ENCODE results near the gene TBC1D10B. TPM values are rescaled to one million over a fixed set of nuclear protein-coding genes. Genes with fewer than 3 reads are reported as not detected.
"Not testable (repeated sequence)": the region's sequence is repeated elsewhere in the genome, so short reads cannot be mapped to it uniquely, and the experiment has no call there.

Gene TBC1D10B
- total and polyA plus RNA-seq, 7 donors = 24.5 to 50.0 (median 31.6) TPM

GRCh38 chr16:30350134-30350871 is 20.0 kb downstream of the TBC1D10B start:
- Histone ChIP-seq H3K4me1 (peaks cover 30% of the 10 kb centered on the region), H3K27me3 (ENCODE audit: insufficient read depth in 3 of 3, low read length in 2 of 3) (no peaks in the 10 kb centered on the region), H3K36me3 (ENCODE audit: insufficient read depth in 1 of 2, low read depth in 1 of 2) (peaks cover 0 to 42% of the 10 kb centered on the region in 2 donors), H3K9me3 (no peaks in the 10 kb centered on the region), H3K27ac (peak overlapping the region; percentile 97), H3K4me3 (no peak overlapping the region)
- TF ChIP-seq CTCF (IDR thresholded peaks at IDR 0.05) = no peak
- no peak for ATAC-seq
- WGBS, 3 donors = 76 to 86% (median 77%) methylated on average over 3 of the region's 3 CpGs
- no peak for DNase-seq
- intact Hi-C loops (cut with DNase I) = no loop called here

GRCh38 chr16:30349675-30350074 is 20.6 kb downstream of the TBC1D10B start:
- Histone ChIP-seq H3K4me1 (peaks cover 30% of the 10 kb centered on the region), H3K27ac (no peak overlapping the region), H3K4me3 (no peak overlapping the region), H3K36me3 (ENCODE audit: insufficient read depth in 1 of 2, low read depth in 1 of 2) (peaks cover 0 to 42% of the 10 kb centered on the region in 2 donors), H3K9me3 (no peaks in the 10 kb centered on the region), H3K27me3 (ENCODE audit: insufficient read depth in 3 of 3, low read length in 2 of 3) (no peaks in the 10 kb centered on the region)
- ATAC-seq (no peak), DNase-seq (peak in 1 of 2 donors; percentile 35)
- intact Hi-C loops (cut with DNase I) = no loop called here
- WGBS, 3 donors = 75 to 87% (median 85%) methylated on average over 3 of the region's 3 CpGs
- TF ChIP-seq CTCF (IDR thresholded peaks at IDR 0.05) = no peak

- 91 to 93% (median 92%) methylated on average over 7 of the region's 7 CpGs for WGBS, 3 donors
- no peaks in the 10 kb centered on the region for H3K9me3 ChIP-seq
- H3K27ac ChIP-seq = no peak overlapping the region
- TF ChIP-seq CTCF (IDR thresholded peaks at IDR 0.05) = no peak
- peaks cover 0 to 42% of the 10 kb centered on the region in 2 donors for H3K36me3 ChIP-seq (ENCODE audit: insufficient read depth in 1 of 2, low read depth in 1 of 2)
- no peaks in the 10 kb centered on the region for H3K27me3 ChIP-seq (ENCODE audit: insufficient read depth in 3 of 3, low read length in 2 of 3)
- H3K4me3 ChIP-seq = no peak overlapping the region
- H3K4me1 ChIP-seq = peaks cover 22% of the 10 kb centered on the region
- intact Hi-C loops (cut with DNase I) = no loop called here
- no peak for ATAC-seq
- no peak for DNase-seq
Measured at GRCh38 chr16:30348929-30349328, 21.4 kb downstream of the TBC1D10B start.

- H3K4me1 ChIP-seq = peaks cover 18% of the 10 kb centered on the region
- no peaks in the 10 kb centered on the region for H3K9me3 ChIP-seq
- 91 to 95% (median 95%) methylated on average over 8 of the region's 8 CpGs for WGBS, 3 donors
- intact Hi-C loops (cut with DNase I) = no loop called here
- no peaks in the 10 kb centered on the region for H3K27me3 ChIP-seq (ENCODE audit: insufficient read depth in 3 of 3, low read length in 2 of 3)
- no peak for TF ChIP-seq CTCF (IDR thresholded peaks at IDR 0.05)
- ATAC-seq (no peak), DNase-seq (no peak)
- no peak overlapping the region for H3K4me3 ChIP-seq
- peaks cover 0 to 34% of the 10 kb centered on the region in 2 donors for H3K36me3 ChIP-seq (ENCODE audit: insufficient read depth in 1 of 2, low read depth in 1 of 2)
- no peak overlapping the region for H3K27ac ChIP-seq
Measured at GRCh38 chr16:30348113-30348512, 22.2 kb downstream of the TBC1D10B start.

- intact Hi-C loops (cut with DNase I) = no loop called here
- Histone ChIP-seq H3K4me3 (no peak overlapping the region), H3K27me3 (ENCODE audit: insufficient read depth in 3 of 3, low read length in 2 of 3) (no peaks in the 10 kb centered on the region), H3K27ac (no peak overlapping the region), H3K9me3 (no peaks in the 10 kb centered on the region), H3K36me3 (ENCODE audit: insufficient read depth in 1 of 2, low read depth in 1 of 2) (peaks cover 0 to 20% of the 10 kb centered on the region in 2 donors), H3K4me1 (peaks cover 1% of the 10 kb centered on the region)
- WGBS, 3 donors = 91 to 96% (median 93%) methylated on average over 3 of the region's 3 CpGs
- DNase-seq (peak in 1 of 2 donors; percentile 26), ATAC-seq (no peak)
- TF ChIP-seq CTCF (IDR thresholded peaks at IDR 0.05) = no peak
Measured at GRCh38 chr16:30346286-30346685, 24.0 kb downstream of the TBC1D10B start.

GRCh38 chr16:30343491-30343820 is 26.8 kb downstream of the TBC1D10B start:
- WGBS, 3 donors = 95 to 97% (median 96%) methylated on average over 10 to 11 of the region's 11 CpGs
- H3K27ac ChIP-seq; H3K9me3 ChIP-seq; ATAC-seq; H3K27me3 ChIP-seq (ENCODE audit: insufficient read depth in 3 of 3, low read length in 2 of 3); H3K4me1 ChIP-seq; H3K4me3 ChIP-seq; intact Hi-C loops (cut with DNase I); H3K36me3 ChIP-seq (ENCODE audit: insufficient read depth in 1 of 2, low read depth in 1 of 2); DNase-seq: not testable (repeated sequence)
